ENCODE measurements around the gene SUPT3H.
"Not testable (repeated sequence)": the region's sequence is repeated elsewhere in the genome, so short reads cannot be mapped to it uniquely, and the experiment has no call there.

SUPT3H gene

GRCh38 chr6:45301348-45302142 is 76.2 kb downstream of the SUPT3H start:
- Histone ChIP-seq H3K27ac (ENCODE audit: low read depth, low read length) (no peak overlapping the region), H3K9ac (ENCODE audit: low read length) (no peak overlapping the region), H3K4me1 (ENCODE audit: control insufficient read depth, insufficient read depth, low read length) (no peaks in the 10 kb centered on the region), H3K4me3 (ENCODE audit: low read length) (no peak overlapping the region), H3K36me3 (ENCODE audit: control insufficient read depth, insufficient read depth, low read length) (no peaks in the 10 kb centered on the region), H3K27me3 (ENCODE audit: control insufficient read depth, insufficient read depth, low read length) (no peaks in the 10 kb centered on the region)

GRCh38 chr6:45300736-45301135 is 77.0 kb downstream of the SUPT3H start:
- Histone ChIP-seq H3K4me3 (ENCODE audit: low read length) (no peak overlapping the region), H3K27me3 (ENCODE audit: control insufficient read depth, insufficient read depth, low read length) (no peaks in the 10 kb centered on the region), H3K36me3 (ENCODE audit: control insufficient read depth, insufficient read depth, low read length) (no peaks in the 10 kb centered on the region), H3K9ac (ENCODE audit: low read length) (no peak overlapping the region), H3K27ac (ENCODE audit: low read depth, low read length) (no peak overlapping the region), H3K4me1 (ENCODE audit: control insufficient read depth, insufficient read depth, low read length) (no peaks in the 10 kb centered on the region)

DNA sequence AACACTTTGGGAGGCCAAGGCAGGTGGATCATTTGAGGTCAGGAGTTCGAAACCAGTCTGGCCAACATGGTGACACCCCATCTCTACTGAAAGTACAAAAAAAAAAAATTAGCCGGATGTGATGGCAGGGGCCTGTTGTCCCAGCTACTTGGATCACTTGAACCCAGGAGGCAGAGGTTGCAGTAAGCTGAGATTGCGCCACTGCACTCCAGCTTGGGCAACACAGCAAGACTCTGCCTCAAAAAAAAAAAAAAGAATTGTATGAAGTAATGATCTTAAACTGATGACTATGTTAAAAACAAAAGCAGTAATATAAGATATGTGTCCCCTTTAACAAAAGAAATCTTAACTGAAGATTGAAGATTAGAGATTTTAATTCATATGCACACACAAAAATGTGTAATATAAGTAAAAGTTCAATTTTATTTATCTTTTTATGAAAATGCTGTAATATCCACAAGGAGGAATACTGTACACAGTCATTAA is 78.6 kb downstream of the SUPT3H start:
- Histone ChIP-seq H3K27ac (ENCODE audit: low read depth, low read length) (no peak overlapping the region), H3K36me3 (ENCODE audit: control insufficient read depth, insufficient read depth, low read length) (no peaks in the 10 kb centered on the region), H3K4me1 (ENCODE audit: control insufficient read depth, insufficient read depth, low read length) (no peaks in the 10 kb centered on the region), H3K9ac (ENCODE audit: low read length) (no peak overlapping the region), H3K27me3 (ENCODE audit: control insufficient read depth, insufficient read depth, low read length) (no peaks in the 10 kb centered on the region), H3K4me3 (ENCODE audit: low read length) (no peak overlapping the region)

- no peaks in the 10 kb centered on the region for H3K4me1 ChIP-seq (ENCODE audit: control insufficient read depth, insufficient read depth, low read length)
- H3K9ac ChIP-seq (ENCODE audit: low read length), result no peak overlapping the region
- H3K27me3 ChIP-seq (ENCODE audit: control insufficient read depth, insufficient read depth, low read length), result no peaks in the 10 kb centered on the region
- H3K4me3 ChIP-seq (ENCODE audit: low read length), result no peak overlapping the region
- no peak overlapping the region for H3K27ac ChIP-seq (ENCODE audit: low read depth, low read length)
- H3K36me3 ChIP-seq (ENCODE audit: control insufficient read depth, insufficient read depth, low read length), result no peaks in the 10 kb centered on the region
Observed at GRCh38 chr6:45297320-45297719, 80.4 kb downstream of the SUPT3H start.

- not testable (repeated sequence) for H3K27me3 ChIP-seq (ENCODE audit: control insufficient read depth, insufficient read depth, low read length); H3K27ac ChIP-seq (ENCODE audit: low read depth, low read length); H3K36me3 ChIP-seq (ENCODE audit: control insufficient read depth, insufficient read depth, low read length); H3K9ac ChIP-seq (ENCODE audit: low read length); H3K4me1 ChIP-seq (ENCODE audit: control insufficient read depth, insufficient read depth, low read length); H3K4me3 ChIP-seq (ENCODE audit: low read length)
Observed at GRCh38 chr6:45294065-45294701, 83.6 kb downstream of the SUPT3H start.

- no peak overlapping the region for H3K27ac ChIP-seq (ENCODE audit: low read depth, low read length)
- no peak overlapping the region for H3K9ac ChIP-seq (ENCODE audit: low read length)
Observed at GRCh38 chr6:45293306-45293705, 84.4 kb downstream of the SUPT3H start.

DNA sequence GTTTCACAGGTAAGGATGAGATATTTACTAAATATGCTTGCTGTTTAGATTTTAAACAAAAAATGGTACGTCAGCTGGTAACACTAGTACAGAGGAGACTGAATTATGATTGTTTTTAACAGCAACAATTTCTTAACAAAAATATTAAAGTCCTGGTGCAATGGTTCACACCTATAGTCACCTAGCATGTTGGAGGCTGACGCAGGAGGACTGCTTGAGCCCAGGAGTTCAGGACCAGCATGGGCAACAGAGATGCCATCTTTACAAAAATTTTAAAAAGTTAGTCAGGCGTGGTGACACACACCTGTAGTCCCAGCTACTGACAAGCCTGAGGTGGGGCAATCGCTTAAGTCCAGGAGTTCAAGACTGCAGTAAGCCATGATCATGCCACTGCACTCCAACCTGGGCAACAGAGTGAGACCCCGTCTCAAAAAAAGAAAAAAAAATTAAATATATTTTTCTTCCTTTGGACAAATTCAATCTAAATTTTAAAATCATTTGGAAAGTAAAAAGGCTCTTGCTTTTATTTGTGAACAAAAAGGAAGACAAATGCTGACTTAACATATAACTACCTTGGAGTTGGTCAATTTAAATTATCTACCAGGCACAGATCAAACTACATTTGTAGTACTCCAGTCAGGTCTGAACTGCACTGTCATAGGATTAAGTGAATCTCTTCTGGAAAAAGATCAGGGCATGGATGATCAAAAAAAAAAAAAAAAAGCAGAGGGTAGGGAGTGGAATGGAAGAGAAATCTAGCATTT is 87.8 kb downstream of the SUPT3H start:
- Histone ChIP-seq H3K27ac (ENCODE audit: low read depth, low read length) (no peak overlapping the region), H3K27me3 (ENCODE audit: control insufficient read depth, insufficient read depth, low read length) (no peaks in the 10 kb centered on the region), H3K4me1 (ENCODE audit: control insufficient read depth, insufficient read depth, low read length) (no peaks in the 10 kb centered on the region), H3K36me3 (ENCODE audit: control insufficient read depth, insufficient read depth, low read length) (no peaks in the 10 kb centered on the region), H3K4me3 (ENCODE audit: low read length) (no peak overlapping the region), H3K9ac (ENCODE audit: low read length) (no peak overlapping the region)

More at GRCh38 chr6:45293306-45293705, 84.4 kb downstream of the SUPT3H start:
- Histone ChIP-seq H3K4me1 (ENCODE audit: control insufficient read depth, insufficient read depth, low read length) (no peaks in the 10 kb centered on the region), H3K4me3 (ENCODE audit: low read length) (no peak overlapping the region), H3K36me3 (ENCODE audit: control insufficient read depth, insufficient read depth, low read length) (no peaks in the 10 kb centered on the region), H3K27me3 (ENCODE audit: control insufficient read depth, insufficient read depth, low read length) (no peaks in the 10 kb centered on the region)

- H3K9ac ChIP-seq (ENCODE audit: low read length); H3K27ac ChIP-seq (ENCODE audit: low read depth, low read length); H3K27me3 ChIP-seq (ENCODE audit: control insufficient read depth, insufficient read depth, low read length); H3K36me3 ChIP-seq (ENCODE audit: control insufficient read depth, insufficient read depth, low read length); H3K4me1 ChIP-seq (ENCODE audit: control insufficient read depth, insufficient read depth, low read length); H3K4me3 ChIP-seq (ENCODE audit: low read length): not testable (repeated sequence)
Observed at GRCh38 chr6:45286707-45287106, 91.0 kb downstream of the SUPT3H start.

DNA sequence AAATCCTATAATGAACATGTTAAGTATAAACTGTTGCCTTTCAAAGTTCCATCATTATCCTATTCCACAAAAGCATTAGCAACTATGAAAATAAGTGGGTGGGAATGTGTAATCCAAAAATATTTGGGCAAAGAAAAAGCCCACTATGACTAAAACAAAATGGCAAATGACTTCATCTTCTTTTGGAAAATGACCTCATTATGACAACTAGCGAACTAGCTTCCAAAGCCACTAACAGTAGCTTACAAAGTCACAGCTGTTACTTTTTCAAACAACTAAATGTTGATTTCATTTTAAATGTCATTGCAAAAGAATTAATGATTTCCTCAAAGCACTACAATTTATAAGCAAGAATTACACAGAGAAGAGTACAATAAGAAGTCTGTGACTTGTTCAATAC is 99.4 kb downstream of the SUPT3H start:
- H3K36me3 ChIP-seq (ENCODE audit: control insufficient read depth, insufficient read depth, low read length), result no peaks in the 10 kb centered on the region
- no peak overlapping the region for H3K9ac ChIP-seq (ENCODE audit: low read length)
- no peak overlapping the region for H3K4me3 ChIP-seq (ENCODE audit: low read length)
- no peaks in the 10 kb centered on the region for H3K4me1 ChIP-seq (ENCODE audit: control insufficient read depth, insufficient read depth, low read length)
- no peak overlapping the region for H3K27ac ChIP-seq (ENCODE audit: low read depth, low read length)
- H3K27me3 ChIP-seq (ENCODE audit: control insufficient read depth, insufficient read depth, low read length), result no peaks in the 10 kb centered on the region

GRCh38 chr6:45277741-45278140 is 100.0 kb downstream of the SUPT3H start:
- not testable (repeated sequence) for H3K27ac ChIP-seq (ENCODE audit: low read depth, low read length); H3K4me3 ChIP-seq (ENCODE audit: low read length); H3K9ac ChIP-seq (ENCODE audit: low read length); H3K36me3 ChIP-seq (ENCODE audit: control insufficient read depth, insufficient read depth, low read length); H3K27me3 ChIP-seq (ENCODE audit: control insufficient read depth, insufficient read depth, low read length); H3K4me1 ChIP-seq (ENCODE audit: control insufficient read depth, insufficient read depth, low read length)

GRCh38 chr6:45275358-45275757 is 102.4 kb downstream of the SUPT3H start:
- H3K4me1 ChIP-seq (ENCODE audit: control insufficient read depth, insufficient read depth, low read length), result no peaks in the 10 kb centered on the region
- no peak overlapping the region for H3K27ac ChIP-seq (ENCODE audit: low read depth, low read length)
- H3K9ac ChIP-seq (ENCODE audit: low read length), result no peak overlapping the region
- no peaks in the 10 kb centered on the region for H3K36me3 ChIP-seq (ENCODE audit: control insufficient read depth, insufficient read depth, low read length)
- H3K4me3 ChIP-seq (ENCODE audit: low read length), result no peak overlapping the region
- H3K27me3 ChIP-seq (ENCODE audit: control insufficient read depth, insufficient read depth, low read length), result no peaks in the 10 kb centered on the region

DNA sequence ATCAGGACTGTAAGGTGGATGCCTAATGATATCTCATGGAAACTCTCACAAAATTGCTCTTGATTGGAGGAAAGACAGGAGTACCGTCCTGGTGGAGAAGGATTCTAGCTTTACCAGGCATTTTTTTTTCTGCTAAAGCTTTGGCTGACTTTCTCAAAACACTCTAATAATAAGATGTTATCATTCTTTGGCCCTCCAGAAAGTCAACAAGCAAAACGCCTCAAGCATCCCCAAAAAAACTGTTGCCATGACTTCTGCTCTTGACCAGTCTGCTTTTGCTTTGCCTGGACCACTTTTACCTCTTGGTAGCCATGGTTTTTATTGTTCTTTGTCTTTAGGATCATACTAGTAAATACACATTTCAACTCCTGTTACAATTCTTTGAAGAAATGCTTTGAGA is 105.1 kb downstream of the SUPT3H start:
- Histone ChIP-seq H3K4me3 (ENCODE audit: low read length) (no peak overlapping the region), H3K9ac (ENCODE audit: low read length) (no peak overlapping the region), H3K4me1 (ENCODE audit: control insufficient read depth, insufficient read depth, low read length) (no peaks in the 10 kb centered on the region), H3K27ac (ENCODE audit: low read depth, low read length) (no peak overlapping the region), H3K36me3 (ENCODE audit: control insufficient read depth, insufficient read depth, low read length) (no peaks in the 10 kb centered on the region), H3K27me3 (ENCODE audit: control insufficient read depth, insufficient read depth, low read length) (no peaks in the 10 kb centered on the region)

Data from rectal smooth muscle tissue (tissue), 1 donor.